HG03196 (cell line): Measurements from ENCODE around the gene NAE1.
"Not testable (repeated sequence)": the region's sequence is repeated elsewhere in the genome, so short reads cannot be mapped to it uniquely, and the experiment has no call there.

Experiments
- ATAC-seq: cut with Tn5 transposase; IDR thresholded peaks from one replicate; pipeline ENCODE4 v1.9.1; 2021; ENCODE audit not compliant: unreplicated experiment

Gene NAE1

GRCh38 chr16:66809765-66810164 is 21.0 kb downstream of the NAE1 start:
- no peak for ATAC-seq

GRCh38 chr16:66802159-66802558 is 28.6 kb downstream of the NAE1 start:
- no peak for ATAC-seq

- no peak for ATAC-seq
These were observed 29.3 kb downstream of the NAE1 start, which contains the start of gene TERB1 for GRCh38 chr16:66801320-66802105. TERB1 (minus strand) TSS chr16:66801584; CDS start chr16:66796798, 4,786 bp downstream.

GRCh38 chr16:66800856-66801255 is 29.9 kb downstream of the NAE1 start:
- no peak for ATAC-seq

- no peak for ATAC-seq
These were observed 32.6 kb downstream of the NAE1 start for GRCh38 chr16:66798161-66798560.

GRCh38 chr16:66793984-66794383 is 36.8 kb downstream of the NAE1 start:
- not testable (repeated sequence) for ATAC-seq

GRCh38 chr16:66790130-66790733 is 40.5 kb downstream of the NAE1 start:
- ATAC-seq = no peak

- no peak for ATAC-seq
These were observed 43.3 kb downstream of the NAE1 start for GRCh38 chr16:66787427-66787826.

- no peak for ATAC-seq
These were observed 44.2 kb downstream of the NAE1 start for GRCh38 chr16:66786551-66786950.

GRCh38 chr16:66776457-66776856 is 54.3 kb downstream of the NAE1 start:
- ATAC-seq = no peak

- ATAC-seq = no peak
These were observed 55.8 kb downstream of the NAE1 start for GRCh38 chr16:66774981-66775380.

GRCh38 chr16:66758086-66758485 is 72.7 kb downstream of the NAE1 start:
- ATAC-seq = no peak

GRCh38 chr16:66754819-66755218 is 76.0 kb downstream of the NAE1 start:
- no peak for ATAC-seq

- ATAC-seq = no peak
These were observed 76.6 kb downstream of the NAE1 start for GRCh38 chr16:66754211-66754610.

- ATAC-seq = no peak
These were observed 77.8 kb downstream of the NAE1 start for GRCh38 chr16:66752958-66753357.
